ENCODE results near the gene KIF19. TPM values are rescaled to one million over a fixed set of nuclear protein-coding genes. Genes with fewer than 3 reads are reported as not detected.

Gene KIF19
- polyA plus RNA-seq, 2 of the 4 experiments (the other 2 are of a cell fraction): not detected

DNA sequence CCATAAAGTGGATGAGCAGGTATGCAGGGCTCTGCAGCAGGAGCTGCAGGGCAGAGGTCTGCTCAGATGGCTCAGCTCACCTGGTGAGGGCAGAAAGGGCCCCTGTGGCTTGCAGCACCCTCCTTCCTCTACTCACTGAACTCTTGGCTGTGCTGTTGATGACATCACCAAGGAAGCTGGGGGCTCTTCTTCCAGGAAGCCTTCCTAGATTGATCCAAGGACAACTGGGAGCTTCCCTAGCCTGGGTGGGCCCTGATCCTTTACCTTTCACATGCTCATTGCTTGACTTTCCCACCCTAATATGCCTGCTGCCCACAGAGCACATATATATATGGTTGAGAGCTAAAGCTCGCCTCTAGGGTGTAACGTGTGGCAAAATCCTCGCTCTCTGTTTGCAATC, 2.5 kb downstream of the KIF19 start:
- FAIRE-seq: no peak
- DNase-seq (ENCODE audit: low read depth in 1 of 2, low spot score in 1 of 2): no peak
- peaks cover 6% of the 10 kb centered on the region; the same call in 1 of the 3 replicates for H3K4me1 ChIP-seq
- peak; percentile 89 for TF ChIP-seq ZFP36 (IDR thresholded peaks at IDR 0.05; ENCODE audit: borderline replicate concordance, partially characterized antibody)
- no peak for TF ChIP-seq CEBPB (IDR thresholded peaks at IDR 0.05)
- 94% methylated on average over 3 of the region's 3 CpGs for WGBS (ENCODE audit: missing lambda C conversion rate)
- H3K4me3 ChIP-seq: no peak overlapping the region
- ATAC-seq: no peak
- ChIA-PET CTCF (interaction anchor here (0.6 to 1.7 kb wide), 9 partner anchors 8 to 165 kb away, joined by 3 to 9 read pairs (median 3); partner anchors contain the start of genes BTBD17 and GPR142), POLR2A (no interaction called here)
- no peak overlapping the region for H3K4me2 ChIP-seq
- H3K27ac ChIP-seq: no peak overlapping the region
- H3K9me3 ChIP-seq: no peaks in the 10 kb centered on the region

DNA sequence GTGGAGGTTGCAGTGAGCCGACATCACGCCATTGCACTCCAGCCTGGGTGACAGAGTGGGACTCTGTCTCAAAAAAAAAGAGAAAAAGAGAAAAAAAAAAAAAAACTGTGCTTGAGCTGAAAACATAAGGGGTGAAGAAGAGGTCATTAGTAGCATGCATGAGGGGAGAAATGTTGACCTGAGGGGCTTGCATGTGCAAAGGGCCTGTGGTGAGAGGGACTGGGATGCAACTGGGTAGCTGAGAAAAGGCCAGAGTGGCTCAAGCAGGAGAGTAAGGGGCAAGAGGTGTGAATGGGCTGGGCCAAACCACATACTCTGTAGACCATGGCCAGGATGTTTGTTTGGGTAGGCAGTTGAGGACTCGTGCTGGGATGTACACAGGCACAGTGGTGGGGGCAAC, 3.4 kb downstream of the KIF19 start:
- ChIA-PET CTCF (interaction anchor here (0.8 to 1.5 kb wide), 3 partner anchors 26 to 165 kb away, joined by 3 read pairs; partner anchors contain the start of gene BTBD17), POLR2A (interaction anchor here (0.7 kb wide), 1 partner anchor 48 kb away, joined by 3 read pairs; no protein-coding TSS in a partner anchor)
- TF ChIP-seq FOXS1 (CRISPR knock-in tag; IDR thresholded peaks at IDR 0.05) (no peak), TFCP2L1 (CRISPR knock-in tag; IDR thresholded peaks at IDR 0.05) (no peak)
- no peaks in the 10 kb centered on the region for H3K9me3 ChIP-seq
- FAIRE-seq: no peak
- H3K4me2 ChIP-seq: no peak overlapping the region
- H3K27ac ChIP-seq: no peak overlapping the region
- no peak for ATAC-seq
- H3K4me3 ChIP-seq: no peak overlapping the region
- peaks cover 6% of the 10 kb centered on the region; the same call in 1 of the 3 replicates for H3K4me1 ChIP-seq
- 58% methylated on average over 3 of the region's 3 CpGs for WGBS (ENCODE audit: missing lambda C conversion rate)
- DNase-seq (ENCODE audit: low read depth in 1 of 2, low spot score in 1 of 2): no peak

DNA sequence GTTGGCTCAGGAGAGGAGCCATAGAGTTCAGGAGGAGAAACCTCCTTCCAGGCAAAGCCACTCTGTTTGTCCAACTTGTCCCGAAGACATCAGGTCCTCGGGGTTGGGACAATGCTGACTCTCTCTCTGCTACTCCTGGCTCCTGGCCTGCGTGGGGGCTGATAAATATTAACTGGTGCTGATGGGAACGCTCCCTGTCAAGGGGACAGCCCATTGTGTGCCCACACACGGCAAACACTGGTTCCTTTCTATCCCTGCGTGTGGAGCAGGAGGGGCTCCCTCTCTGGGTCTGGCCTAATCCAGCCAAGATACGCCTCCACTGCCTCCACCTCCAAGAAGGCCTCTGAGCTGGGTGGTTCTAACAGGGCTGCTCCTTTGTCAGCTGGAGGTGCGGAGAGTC, 4.4 kb downstream of the KIF19 start:
- Histone ChIP-seq H3K4me2 (no peak overlapping the region), H3K4me3 (no peak overlapping the region), H3K4me1 (peaks cover 6% of the 10 kb centered on the region; the same call in 1 of the 3 replicates), H3K9me3 (no peaks in the 10 kb centered on the region), H3K27ac (no peak overlapping the region)
- ATAC-seq (no peak), FAIRE-seq (no peak), DNase-seq (ENCODE audit: low read depth in 1 of 2, low spot score in 1 of 2) (no peak)
- CTCF ChIA-PET: interaction anchor here (0.6 to 34.5 kb wide), 4 partner anchors 29 to 762 kb away, joined by 3 to 674 read pairs (median 3); partner anchors contain the start of genes BTBD17 and GPR142
- POLR2A ChIA-PET: no interaction called here
- 41% methylated on average over 8 of the region's 8 CpGs for WGBS (ENCODE audit: missing lambda C conversion rate)
- TF ChIP-seq ZFP36 (IDR thresholded peaks at IDR 0.05; ENCODE audit: borderline replicate concordance, partially characterized antibody): no peak
- TF ChIP-seq TP53 (CRISPR knock-in tag; IDR thresholded peaks at IDR 0.05): no peak
- no peak for TF ChIP-seq ZC3H11A (IDR thresholded peaks at IDR 0.05)
- no peak for TF ChIP-seq ZSCAN20 (CRISPR knock-in tag; IDR thresholded peaks at IDR 0.05)

DNA sequence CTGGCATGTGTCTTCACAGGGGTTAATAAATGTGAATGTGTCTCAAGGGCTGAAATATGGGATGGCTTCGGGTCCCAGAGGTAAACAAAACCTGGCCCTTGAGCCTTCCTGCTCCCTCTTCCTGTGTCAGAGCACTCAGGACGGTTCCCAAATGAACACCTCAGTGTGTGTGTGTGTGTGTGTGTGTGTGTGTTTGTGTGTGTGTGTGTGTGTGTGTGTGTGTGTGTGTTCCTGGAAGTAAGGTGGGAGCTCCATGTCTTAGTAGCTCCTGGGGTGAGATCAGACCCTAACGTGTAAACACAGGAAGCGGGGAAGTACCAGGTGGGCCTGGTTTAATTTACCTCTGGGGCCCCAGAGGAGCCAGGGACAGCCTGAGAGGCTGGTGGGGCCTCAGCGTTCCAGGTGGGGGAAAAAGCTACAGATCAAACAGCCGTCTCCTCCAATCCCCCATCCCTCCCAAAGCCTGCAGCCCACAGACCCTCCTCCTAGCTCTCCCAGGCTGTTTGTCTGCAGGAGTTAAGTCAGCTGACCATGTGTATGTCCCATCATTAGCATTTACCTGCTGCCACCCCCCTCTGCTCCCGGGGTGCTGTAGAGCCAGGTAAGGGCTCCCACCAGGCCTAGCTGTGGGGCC, 6.1 kb downstream of the KIF19 start:
- no peaks in the 10 kb centered on the region for H3K9me3 ChIP-seq
- no peaks in the 10 kb centered on the region for H3K4me1 ChIP-seq
- H3K4me2 ChIP-seq: no peak overlapping the region
- no peak overlapping the region for H3K27ac ChIP-seq
- no peak overlapping the region for H3K4me3 ChIP-seq
- FAIRE-seq (no peak), ATAC-seq (no peak), DNase-seq (ENCODE audit: low read depth in 1 of 2, low spot score in 1 of 2) (no peak)
- ChIA-PET CTCF (interaction anchor here (0.9 to 34.5 kb wide), 7 partner anchors 20 to 270 kb away, joined by 3 to 674 read pairs (median 4); partner anchors contain the start of genes BTBD17 and GPR142), POLR2A (no interaction called here)
- no peak for TF ChIP-seq ATOH8 (CRISPR knock-in tag; IDR thresholded peaks at IDR 0.05; ENCODE audit: low read depth)
- no peak for TF ChIP-seq MAFK (IDR thresholded peaks at IDR 0.05; ENCODE audit: partially characterized antibody)
- TF ChIP-seq SMC3 (IDR thresholded peaks at IDR 0.05): no peak
- TF ChIP-seq ZC3H11A (IDR thresholded peaks at IDR 0.05): no peak
- TF ChIP-seq HMGXB4 (CRISPR knock-in tag; IDR thresholded peaks at IDR 0.05; ENCODE audit: borderline replicate concordance): no peak
- TF ChIP-seq NR3C1 (IDR thresholded peaks at IDR 0.05): no peak
- TF ChIP-seq, protein P1, sequence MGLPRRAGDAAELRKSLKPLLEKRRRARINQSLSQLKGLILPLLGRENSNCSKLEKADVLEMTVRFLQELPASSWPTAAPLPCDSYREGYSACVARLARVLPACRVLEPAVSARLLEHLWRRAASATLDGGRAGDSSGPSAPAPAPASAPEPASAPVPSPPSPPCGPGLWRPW (IDR thresholded peaks at IDR 0.05): no peak
- no peak for TF ChIP-seq KDM5A (IDR thresholded peaks at IDR 0.05)
- no peak for TF ChIP-seq SREBF2 (IDR thresholded peaks at IDR 0.05)
- TF ChIP-seq NPAS2 (CRISPR knock-in tag; IDR thresholded peaks at IDR 0.05; ENCODE audit: borderline replicate concordance): no peak
- TF ChIP-seq, protein P2, sequence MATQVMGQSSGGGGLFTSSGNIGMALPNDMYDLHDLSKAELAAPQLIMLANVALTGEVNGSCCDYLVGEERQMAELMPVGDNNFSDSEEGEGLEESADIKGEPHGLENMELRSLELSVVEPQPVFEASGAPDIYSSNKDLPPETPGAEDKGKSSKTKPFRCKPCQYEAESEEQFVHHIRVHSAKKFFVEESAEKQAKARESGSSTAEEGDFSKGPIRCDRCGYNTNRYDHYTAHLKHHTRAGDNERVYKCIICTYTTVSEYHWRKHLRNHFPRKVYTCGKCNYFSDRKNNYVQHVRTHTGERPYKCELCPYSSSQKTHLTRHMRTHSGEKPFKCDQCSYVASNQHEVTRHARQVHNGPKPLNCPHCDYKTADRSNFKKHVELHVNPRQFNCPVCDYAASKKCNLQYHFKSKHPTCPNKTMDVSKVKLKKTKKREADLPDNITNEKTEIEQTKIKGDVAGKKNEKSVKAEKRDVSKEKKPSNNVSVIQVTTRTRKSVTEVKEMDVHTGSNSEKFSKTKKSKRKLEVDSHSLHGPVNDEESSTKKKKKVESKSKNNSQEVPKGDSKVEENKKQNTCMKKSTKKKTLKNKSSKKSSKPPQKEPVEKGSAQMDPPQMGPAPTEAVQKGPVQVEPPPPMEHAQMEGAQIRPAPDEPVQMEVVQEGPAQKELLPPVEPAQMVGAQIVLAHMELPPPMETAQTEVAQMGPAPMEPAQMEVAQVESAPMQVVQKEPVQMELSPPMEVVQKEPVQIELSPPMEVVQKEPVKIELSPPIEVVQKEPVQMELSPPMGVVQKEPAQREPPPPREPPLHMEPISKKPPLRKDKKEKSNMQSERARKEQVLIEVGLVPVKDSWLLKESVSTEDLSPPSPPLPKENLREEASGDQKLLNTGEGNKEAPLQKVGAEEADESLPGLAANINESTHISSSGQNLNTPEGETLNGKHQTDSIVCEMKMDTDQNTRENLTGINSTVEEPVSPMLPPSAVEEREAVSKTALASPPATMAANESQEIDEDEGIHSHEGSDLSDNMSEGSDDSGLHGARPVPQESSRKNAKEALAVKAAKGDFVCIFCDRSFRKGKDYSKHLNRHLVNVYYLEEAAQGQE (IDR thresholded peaks at IDR 0.05): no peak
- 61% methylated on average over 7 of the region's 7 CpGs for WGBS (ENCODE audit: missing lambda C conversion rate)

Measured in A549 (cell line).